Peyer's patch (tissue), 4 donors: ENCODE data around the gene NARS2. TPM values are rescaled to one million over a fixed set of nuclear protein-coding genes. Genes with fewer than 3 reads are reported as not detected.
A peak's percentile ranks its signal among the peaks of the same experiment; 100 is the strongest.

Source experiments
- DNase-seq, 3 donors: peaks; one replicate each; pipeline ENCODE4 v3.0.0-alpha.2; 2017 to 2019
- H3K27ac ChIP-seq, 4 donors: fragments of 200-600 bp; sonication (generic); one replicate each; pipeline ENCODE4 v1.5.1; 2016 to 2019
- H3K27me3 ChIP-seq, 2 donors: fragments of 200-600 bp; sonication (generic); one replicate each; pipeline ENCODE4 v1.5.1; 2019
- H3K36me3 ChIP-seq, 3 donors: fragments of 200-600 bp; sonication (generic); one replicate each; pipeline ENCODE4 v1.5.1; 2016 to 2019
- H3K4me1 ChIP-seq, 4 donors: fragments of 200-600 bp; sonication (generic); one replicate each; pipeline ENCODE4 v1.5.1; 2016 to 2019
- H3K4me3 ChIP-seq, 4 donors: fragments of 200-600 bp; sonication (generic); 1 replicate in 3 of 4; 2 replicates in 1 of 4; pipeline ENCODE4 v1.5.1; 2016 to 2019; ENCODE audit warnings: mild to moderate bottlenecking in 1 of 4
- H3K9me3 ChIP-seq, 4 donors: fragments of 200-600 bp; sonication (generic); one replicate each; pipeline ENCODE4 v1.5.1; 2016 to 2019; ENCODE audit warnings: mild to moderate bottlenecking in 1 of 4
- CTCF ChIP-seq, 6 experiments: fragments of 450-650 bp in 4 of 6; fragments of 200-600 bp in 2 of 6; sonication (generic) in 1 of 6; IDR thresholded peaks; one replicate each; pipeline ENCODE4 v1.5.1; 2017 to 2019; ENCODE audit warnings: antibody characterized with exemption in 6 of 6, mild to moderate bottlenecking in 3 of 6, moderate library complexity in 1 of 6
- POLR2A ChIP-seq, 2 donors: fragments of 450-650 bp; IDR thresholded peaks; one replicate each; pipeline ENCODE4 v1.5.1; 2017; ENCODE audit warnings: antibody characterized with exemption in 2 of 2, mild to moderate bottlenecking in 2 of 2, moderate library complexity in 2 of 2
- total RNA-seq, 4 donors: library from RNA; depleted of rRNA; stranded (reverse); fragments of >200 nt; gene quantifications; one replicate each; pipeline ENCODE4 v1.1.0, GENCODE V29; 2016

NARS2 gene
- total RNA-seq, 4 donors from 2014 or later: 7.7 to 28.9 (median 10.7) TPM

GRCh38 chr11:78416285-78417174, 158.1 kb downstream of the NARS2 start:
- Histone ChIP-seq H3K27ac (peak overlapping the region; percentile 91 to 99 (median 97)), H3K4me1 (peaks cover 0 to 23% (median 3%) of the 10 kb centered on the region in 4 donors), H3K27me3 (no peaks in the 10 kb centered on the region), H3K36me3 (no peaks in the 10 kb centered on the region), H3K4me3 (peak overlapping the region; percentile 75 to 95 (median 85)), H3K9me3 (no peaks in the 10 kb centered on the region)
- peak in 4 of 6 experiments; percentile 56 to 74 (median 62) for TF ChIP-seq CTCF (IDR thresholded peaks at IDR 0.05)
- peak; percentile 59 to 84 for TF ChIP-seq POLR2A (IDR thresholded peaks at IDR 0.05)
- peak; percentile 84 to 94 (median 91) for DNase-seq

GRCh38 chr11:78415338-78415737, 159.3 kb downstream of the NARS2 start:
- TF ChIP-seq CTCF (IDR thresholded peaks at IDR 0.05) (no peak), POLR2A (IDR thresholded peaks at IDR 0.05) (no peak)
- Histone ChIP-seq H3K9me3 (no peaks in the 10 kb centered on the region), H3K27ac (peak overlapping the region in 2 of 4 donors; percentile 3 to 97), H3K4me1 (peaks cover 0 to 17% (median 3%) of the 10 kb centered on the region in 4 donors), H3K4me3 (no peak overlapping the region), H3K27me3 (no peaks in the 10 kb centered on the region), H3K36me3 (no peaks in the 10 kb centered on the region)
- no peak for DNase-seq

GRCh38 chr11:78414321-78415051, 160.2 kb downstream of the NARS2 start:
- H3K4me3 ChIP-seq: no peak overlapping the region
- H3K9me3 ChIP-seq: no peaks in the 10 kb centered on the region
- DNase-seq: no peak
- peaks cover 0 to 8% (median 3%) of the 10 kb centered on the region in 4 donors for H3K4me1 ChIP-seq
- H3K27me3 ChIP-seq: no peaks in the 10 kb centered on the region
- no peaks in the 10 kb centered on the region for H3K36me3 ChIP-seq
- TF ChIP-seq POLR2A (IDR thresholded peaks at IDR 0.05): no peak
- TF ChIP-seq CTCF (IDR thresholded peaks at IDR 0.05): peak; percentile 49 to 67 (median 57)
- H3K27ac ChIP-seq: peak overlapping the region in 1 of 4 donors; percentile 13

- no peaks in the 10 kb centered on the region for H3K36me3 ChIP-seq
- H3K4me3 ChIP-seq: no peak overlapping the region
- H3K9me3 ChIP-seq: no peaks in the 10 kb centered on the region
- H3K27ac ChIP-seq: no peak overlapping the region
- H3K27me3 ChIP-seq: no peaks in the 10 kb centered on the region
- TF ChIP-seq CTCF (IDR thresholded peaks at IDR 0.05): no peak
- no peak for TF ChIP-seq POLR2A (IDR thresholded peaks at IDR 0.05)
- no peak for DNase-seq
- no peaks in the 10 kb centered on the region for H3K4me1 ChIP-seq
These were observed 166.0 kb downstream of the NARS2 start for GRCh38 chr11:78408619-78409018.

GRCh38 chr11:78406568-78407196, 168.0 kb downstream of the NARS2 start:
- no peaks in the 10 kb centered on the region for H3K4me1 ChIP-seq
- no peaks in the 10 kb centered on the region for H3K27me3 ChIP-seq
- no peak overlapping the region for H3K4me3 ChIP-seq
- H3K36me3 ChIP-seq: no peaks in the 10 kb centered on the region
- DNase-seq: no peak
- H3K27ac ChIP-seq: no peak overlapping the region
- no peaks in the 10 kb centered on the region for H3K9me3 ChIP-seq
- TF ChIP-seq CTCF (IDR thresholded peaks at IDR 0.05): no peak
- TF ChIP-seq POLR2A (IDR thresholded peaks at IDR 0.05): no peak
